G401 (cell line): Measurements from ENCODE around the gene CCNK. TPM values are rescaled to one million over a fixed set of nuclear protein-coding genes. Genes with fewer than 3 reads are reported as not detected.

Experiments used
- DNase-seq: peaks from one replicate; pipeline ENCODE4 v3.0.0-alpha.2; 2015; ENCODE audit warnings: low spot score
- in situ Hi-C: cut with HindIII; loops from 2 replicates; pipeline ENCODE4 v1.10.0; 2016; ENCODE audit warnings: low sequenced_read_pairs, mixed read lengths
- total RNA-seq: library from RNA; depleted of rRNA; stranded (reverse); fragments of >200 nt; shearing (Covaris generic); gene quantifications from 2 replicates; pipeline ENCODE4 v1.2.3, GENCODE V29; 2014

Gene CCNK
- total RNA-seq, 1 experiment from 2014 or later: 16.7 TPM

- in situ Hi-C loops: no loop called here
- no peak for DNase-seq
Observed at GRCh38 chr14:99527427-99528076, 46.3 kb downstream of the CCNK start.

GRCh38 chr14:99529899-99530298, 48.7 kb downstream of the CCNK start:
- in situ Hi-C loops: no loop called here
- peak; percentile 69 for DNase-seq

GRCh38 chr14:99530407-99531155, 49.4 kb downstream of the CCNK start:
- in situ Hi-C loops: no loop called here
- DNase-seq: no peak

GRCh38 chr14:99531251-99532096, 50.3 kb downstream of the CCNK start:
- in situ Hi-C loops: no loop called here
- DNase-seq: no peak

GRCh38 chr14:99532310-99532709, 51.1 kb downstream of the CCNK start:
- DNase-seq: no peak
- in situ Hi-C loops: no loop called here

GRCh38 chr14:99534333-99534732, 53.1 kb downstream of the CCNK start:
- in situ Hi-C loops: no loop called here

GRCh38 chr14:99534863-99535262, 53.7 kb downstream of the CCNK start:
- in situ Hi-C loops: no loop called here
- peak; percentile 46 for DNase-seq

More at GRCh38 chr14:99534333-99534732, 53.1 kb downstream of the CCNK start:
- DNase-seq: no peak

GRCh38 chr14:99535448-99535847, 54.2 kb downstream of the CCNK start:
- no peak for DNase-seq
- in situ Hi-C loops: no loop called here

GRCh38 chr14:99535908-99536778, 54.9 kb downstream of the CCNK start:
- in situ Hi-C loops: no loop called here
- DNase-seq: no peak

- in situ Hi-C loops: no loop called here
- peak; percentile 57 for DNase-seq
Observed at GRCh38 chr14:99537399-99537798, 56.2 kb downstream of the CCNK start.

- DNase-seq: peak; percentile 67
- in situ Hi-C loops: no loop called here
Observed at GRCh38 chr14:99538275-99538674, 57.1 kb downstream of the CCNK start.

- in situ Hi-C loops: no loop called here
- no peak for DNase-seq
Observed at GRCh38 chr14:99538733-99539132, 57.5 kb downstream of the CCNK start.

- no peak for DNase-seq
- in situ Hi-C loops: no loop called here
Observed at GRCh38 chr14:99539491-99539890, 58.3 kb downstream of the CCNK start.

- DNase-seq: no peak
- in situ Hi-C loops: no loop called here
Observed at GRCh38 chr14:99540196-99541032, 59.2 kb downstream of the CCNK start.

GRCh38 chr14:99541211-99541610, 60.0 kb downstream of the CCNK start:
- in situ Hi-C loops: no loop called here
- no peak for DNase-seq

GRCh38 chr14:99541677-99542470, 60.7 kb downstream of the CCNK start:
- in situ Hi-C loops: no loop called here
- DNase-seq: no peak

- in situ Hi-C loops: no loop called here
- DNase-seq: no peak
Observed at GRCh38 chr14:99542566-99542965, 61.4 kb downstream of the CCNK start.
